SK-N-SH (cell line): ENCODE data around the gene AK4. TPM values are rescaled to one million over a fixed set of nuclear protein-coding genes. Genes with fewer than 3 reads are reported as not detected.

Source experiments
- CTCF ChIA-PET: fragments of 300-600, 350-600 bp; formaldehyde crosslinking; extraction: SDS; loops from one replicate; lab custom pipeline; 2021; lab: Yijun Ruan, JAX
- POLR2A ChIA-PET: fragments of 350-600 bp; sonication (Branson Sonifier 250); formaldehyde crosslinking; extraction: SDS; loops from one replicate; lab custom pipeline; 2020; ENCODE audit warnings: antibody characterized with exemption, inconsistent platforms; lab: Yijun Ruan, JAX
- DNase-seq: peaks from one replicate; pipeline ENCODE4 v3.0.0; 2012
- H2AFZ ChIP-seq: fragments of 200-600 bp; sonication (generic); 2 replicates; pipeline ENCODE4 v1.8.1; 2016; ENCODE audit warnings: antibody characterized with exemption, mild to moderate bottlenecking, low read depth
- H3F3A ChIP-seq: fragments of 200-600 bp; sonication (generic); replicated peaks from 2 replicates; pipeline ENCODE3; 2016; ENCODE audit warnings: antibody characterized with exemption, mild to moderate bottlenecking; ENCODE audit not compliant: insufficient read depth
- H3K27ac ChIP-seq, 2 experiments: fragments of 200-500 bp in 1 of 2; fragments of 200-600 bp in 1 of 2; sonication (Bioruptor generic) in 1 of 2; sonication (generic), shearing (Covaris generic) in 1 of 2; 2 replicates each; pipeline versions ENCODE4 v1.5.1 to v1.6.1; 2014 to 2016; ENCODE audit warnings: low read depth in 2 of 2, inconsistent platforms in 1 of 2, low read length in 1 of 2, mild to moderate bottlenecking in 1 of 2, mixed read lengths in 1 of 2
- H3K27me3 ChIP-seq: fragments of 200-600 bp; sonication (generic), shearing (Covaris generic); 2 replicates; pipeline ENCODE4 v1.6.1; 2016; ENCODE audit warnings: mixed run types; ENCODE audit not compliant: insufficient read depth
- H3K36me3 ChIP-seq, 2 experiments: fragments of 200-500 bp in 1 of 2; fragments of 200-600 bp in 1 of 2; sonication (Bioruptor generic) in 1 of 2; sonication (generic) in 1 of 2; replicated peaks in 1 of 2; 2 replicates each; pipeline versions ENCODE3 to v1.5.1; 2014 to 2016; ENCODE audit warnings: low read length in 1 of 2, mild to moderate bottlenecking in 1 of 2; ENCODE audit not compliant: insufficient read depth in 2 of 2, control insufficient read depth in 1 of 2
- H3K4me1 ChIP-seq, 2 experiments: fragments of 200-500 bp in 1 of 2; fragments of 200-600 bp in 1 of 2; sonication (Bioruptor generic) in 1 of 2; sonication (generic), shearing (Covaris generic) in 1 of 2; 2 replicates each; pipeline versions ENCODE4 v1.5.1 to v1.6.1; 2014 to 2016; ENCODE audit warnings: low read depth in 1 of 2, low read length in 1 of 2, mixed run types in 1 of 2; ENCODE audit not compliant: insufficient read depth in 2 of 2, control insufficient read depth in 1 of 2
- H3K4me2 ChIP-seq: fragments of 200-600 bp; sonication (generic), shearing (Covaris generic); 2 replicates; pipeline ENCODE4 v1.6.1; 2017; ENCODE audit warnings: mixed run types
- H3K4me3 ChIP-seq, 2 experiments: fragments of 200-500 bp in 1 of 2; fragments of 200-600 bp in 1 of 2; sonication (Bioruptor generic) in 1 of 2; sonication (generic), shearing (Covaris generic) in 1 of 2; 2 replicates each; pipeline versions ENCODE4 v1.5.1 to v1.8.1; 2014 to 2016; ENCODE audit warnings: low read depth in 2 of 2, inconsistent platforms in 1 of 2, low read length in 1 of 2, mild to moderate bottlenecking in 1 of 2, mixed read lengths in 1 of 2, moderate library complexity in 1 of 2
- H3K79me2 ChIP-seq: fragments of 200-600 bp; sonication (generic); 2 replicates; pipeline ENCODE4 v1.8.1; 2017; ENCODE audit warnings: mild to moderate bottlenecking; ENCODE audit not compliant: insufficient read depth
- H3K9ac ChIP-seq: fragments of 200-600 bp; sonication (generic); 2 replicates; pipeline ENCODE4 v1.6.1; 2017; ENCODE audit warnings: mixed run types
- H3K9me2 ChIP-seq: fragments of 200-600 bp; sonication (generic); 2 replicates; pipeline ENCODE4 v1.6.1; 2017; ENCODE audit warnings: mixed run types
- H3K9me3 ChIP-seq: fragments of 200-600 bp; sonication (generic); 2 replicates; pipeline ENCODE4 v1.6.1; 2017; ENCODE audit warnings: mixed run types, mild to moderate bottlenecking, moderate library complexity
- H4K20me1 ChIP-seq: fragments of 200-600 bp; sonication (generic); 2 replicates; pipeline ENCODE4 v1.6.1; 2017; ENCODE audit warnings: mild to moderate bottlenecking, mixed run types; ENCODE audit not compliant: insufficient read depth
- ELF1 ChIP-seq: IDR thresholded peaks from 2 replicates; pipeline ENCODE4 v1.4.0; 2012
- EP300 ChIP-seq, 2 experiments: IDR thresholded peaks; 2 replicates each; pipeline versions ENCODE4 v1.4.0 to v1.6.1; 2012; ENCODE audit warnings: borderline replicate concordance in 1 of 2, low read depth in 1 of 2, low read length in 1 of 2
- GABPA ChIP-seq: IDR thresholded peaks from 2 replicates; pipeline ENCODE4 v1.4.0; 2012; ENCODE audit warnings: low read depth, mild to moderate bottlenecking
- MXI1 ChIP-seq: IDR thresholded peaks from 2 replicates; pipeline ENCODE4 v1.6.1; 2012; ENCODE audit warnings: mild to moderate bottlenecking, low read depth, low read length, improper control_type of control experiment
- NFIC ChIP-seq: IDR thresholded peaks from 2 replicates; pipeline ENCODE4 v1.4.0; 2012; ENCODE audit warnings: borderline replicate concordance
- NRF1 ChIP-seq: IDR thresholded peaks from 2 replicates; pipeline ENCODE4 v1.6.1; 2012; ENCODE audit warnings: low read depth, mild to moderate bottlenecking, low read length
- POLR2AphosphoS5 ChIP-seq: IDR thresholded peaks from 2 replicates; pipeline ENCODE4 v1.6.1; 2012; ENCODE audit warnings: low read depth, low read length
- RXRA ChIP-seq: IDR thresholded peaks from 2 replicates; pipeline ENCODE4 v1.4.0; 2012; ENCODE audit warnings: low read depth, mild to moderate bottlenecking, borderline replicate concordance
- SIN3A ChIP-seq: IDR thresholded peaks from 2 replicates; pipeline ENCODE4 v1.6.1; 2012; ENCODE audit warnings: low read depth, mild to moderate bottlenecking, low read length, moderate library complexity, borderline replicate concordance
- SMC3 ChIP-seq: IDR thresholded peaks from 2 replicates; pipeline ENCODE4 v1.6.1; 2012; ENCODE audit warnings: low read depth, low read length, improper control_type of control experiment
- TAF1 ChIP-seq: IDR thresholded peaks from 2 replicates; pipeline ENCODE4 v1.6.1; 2012; ENCODE audit warnings: low read depth, mild to moderate bottlenecking, low read length, moderate library complexity, borderline replicate concordance
- TEAD4 ChIP-seq: IDR thresholded peaks from 2 replicates; pipeline ENCODE4 v1.4.0; 2012; ENCODE audit warnings: mild to moderate bottlenecking, borderline replicate concordance; ENCODE audit not compliant: insufficient read depth
- YY1 ChIP-seq: IDR thresholded peaks from 2 replicates; pipeline ENCODE4 v1.4.0; 2012; ENCODE audit warnings: low read depth, mild to moderate bottlenecking
- ZBTB33 ChIP-seq: IDR thresholded peaks from 2 replicates; pipeline ENCODE4 v1.4.0; 2012; ENCODE audit warnings: low read depth, borderline replicate concordance
- WGBS: methylation state at CpG from one replicate; pipeline ENCODE4 v1.1.6; 2017; ENCODE audit warnings: low lambda C conversion rate; 5-methylcytosine and 5-hydroxymethylcytosine counted together
- polyA plus RNA-seq, 3 experiments: library from polyadenylated mRNA; depleted of rRNA; stranded (reverse); fragments of >200 nt; gene quantifications; 2 replicates each; pipeline ENCODE4 v1.2.3, GENCODE V29; 2012

Gene AK4
- polyA plus RNA-seq, 1 of the 3 experiments (the other 2 are of a cell fraction): 6.4 TPM

GRCh38 chr1:65178235-65178634 is 30.2 kb downstream of the AK4 start:
- Histone ChIP-seq H3K9me2 (no peaks in the 10 kb centered on the region), H3K9me3 (no peaks in the 10 kb centered on the region), H3K79me2 (no peaks in the 10 kb centered on the region), H3K36me3 (no peaks in the 10 kb centered on the region), H4K20me1 (no peaks in the 10 kb centered on the region), H2AFZ (no peak overlapping the region), H3K27ac (no peak overlapping the region), H3F3A (peaks cover 18% of the 10 kb centered on the region), H3K27me3 (no peaks in the 10 kb centered on the region), H3K9ac (no peak overlapping the region), H3K4me2 (no peak overlapping the region; the same call in 1 of the 2 replicates), H3K4me1 (peaks cover 6 to 18% of the 10 kb centered on the region in 2 experiments; a peak in 2 of 4 replicates), H3K4me3 (no peak overlapping the region)
- TF ChIP-seq NFIC (no peak), MXI1 (no peak), ZBTB33 (no peak), SIN3A (no peak), YY1 (no peak), RXRA (no peak), TEAD4 (no peak), ELF1 (no peak)
- POLR2A ChIA-PET: no interaction called here
- no peak for DNase-seq
- CTCF ChIA-PET: interaction anchor here (0.6 kb wide), 1 partner anchor 174 kb away, joined by 3 read pairs; no protein-coding TSS in a partner anchor
- WGBS: 90% methylated on average over 3 of the region's 5 CpGs

GRCh38 chr1:65179148-65179547 is 31.1 kb downstream of the AK4 start:
- no peak overlapping the region for H3K4me3 ChIP-seq
- WGBS: 75% methylated on average over 1 of the region's 1 CpG
- H3K4me1 ChIP-seq: peaks cover 6 to 18% of the 10 kb centered on the region in 2 experiments; a peak in 2 of 4 replicates
- H2AFZ ChIP-seq: no peak overlapping the region
- no peaks in the 10 kb centered on the region for H3K9me2 ChIP-seq
- H3K9ac ChIP-seq: no peak overlapping the region
- DNase-seq: no peak
- H3K9me3 ChIP-seq: no peaks in the 10 kb centered on the region
- TF ChIP-seq GABPA: no peak
- no peak for TF ChIP-seq TAF1
- TF ChIP-seq NRF1: no peak
- no peak for TF ChIP-seq SMC3
- TF ChIP-seq POLR2AphosphoS5: no peak
- no peak for TF ChIP-seq EP300 (IDR thresholded peaks at IDR 0.05; ENCODE audit: borderline replicate concordance in 1 of 2, low read depth in 1 of 2, low read length in 1 of 2)
- TF ChIP-seq, all 33 proteins: peak for 0
- Histone ChIP-seq H3K27me3 (no peaks in the 10 kb centered on the region), H3K4me2 (no peak overlapping the region), H3K27ac (no peak overlapping the region), H4K20me1 (no peaks in the 10 kb centered on the region), H3F3A (peaks cover 18% of the 10 kb centered on the region), H3K79me2 (no peaks in the 10 kb centered on the region), H3K36me3 (no peaks in the 10 kb centered on the region)
- ChIA-PET POLR2A (no interaction called here), CTCF (no interaction called here)
